K562 (cell line): ENCODE results near the gene DAPK2.

ENCODE experiments used
- CEBPB ChIP-seq: fragments of 450-650 bp; IDR thresholded peaks from 2 replicates; pipeline ENCODE4 v1.6.1; 2016; ENCODE audit warnings: missing genetic modification characterization, missing compliant biosample characterization
- CREB1 ChIP-seq, 2 experiments: sonication (generic) in 1 of 2; formaldehyde crosslinking in 1 of 2; IDR thresholded peaks; 2 replicates each; pipeline versions ENCODE4 v1.6.1 to v1.8.0; 2012 to 2022; ENCODE audit warnings: inconsistent platforms in 1 of 2, mild to moderate bottlenecking in 1 of 2, missing genetic modification reagents in 1 of 2, moderate library complexity in 1 of 2
- EZH2 ChIP-seq: IDR thresholded peaks from 2 replicates; pipeline ENCODE4 v1.6.1; 2012; ENCODE audit warnings: low read depth, mild to moderate bottlenecking, inconsistent platforms, low read length, borderline replicate concordance
- KDM5B ChIP-seq: fragments of 200-600 bp; sonication (generic); IDR thresholded peaks from 2 replicates; pipeline ENCODE4 v1.6.1; 2012; ENCODE audit warnings: low read depth, mild to moderate bottlenecking, moderate library complexity, low read length, control low read depth, inconsistent platforms; ENCODE audit not compliant: insufficient replicate concordance
- POLR2AphosphoS5 ChIP-seq: IDR thresholded peaks from 2 replicates; pipeline ENCODE4 v1.6.1; 2011; ENCODE audit warnings: mild to moderate bottlenecking, low read depth, low read length, moderate library complexity; ENCODE audit not compliant: control insufficient read depth, insufficient read depth
- RAD21 ChIP-seq, 2 experiments: fragments of 250-450 bp in 1 of 2; fragments of 450-650 bp in 1 of 2; sonication (Bioruptor Pico) in 1 of 2; formaldehyde crosslinking in 1 of 2; IDR thresholded peaks in 1 of 2; conservative IDR thresholded peaks in 1 of 2; 2 replicates each; pipeline versions ENCODE4 v1.4.0 to v1.8.0; 2020 to 2022; ENCODE audit warnings: mild to moderate bottlenecking in 2 of 2, moderate library complexity in 1 of 2
- ZNF143 ChIP-seq: sonication (generic); formaldehyde crosslinking; IDR thresholded peaks from 2 replicates; pipeline ENCODE4 v1.9.0; 2022; ENCODE audit warnings: mild to moderate bottlenecking, missing genetic modification reagents
- ZNF217 ChIP-seq: sonication (generic); formaldehyde crosslinking; IDR thresholded peaks from 2 replicates; pipeline ENCODE4 v1.8.0; 2022; ENCODE audit warnings: mild to moderate bottlenecking, missing genetic modification reagents
- TF ChIP-seq, protein P1 (sequence below): sonication (generic); formaldehyde crosslinking; IDR thresholded peaks from 2 replicates; pipeline ENCODE4 v1.8.1; 2023; ENCODE audit warnings: mild to moderate bottlenecking, missing genetic modification reagents
- TF ChIP-seq, protein P2 (sequence below), 3 experiments: IDR thresholded peaks in 2 of 3; conservative IDR thresholded peaks in 1 of 3; 2 replicates each; pipeline ENCODE4 v1.5.1; 2011 to 2012; ENCODE audit warnings: low read length in 3 of 3, mild to moderate bottlenecking in 3 of 3, control low read depth in 2 of 3, improper control_type of control experiment in 1 of 3, inconsistent platforms in 1 of 3, low read depth in 1 of 3, mixed read lengths in 1 of 3, moderate library complexity in 1 of 3; ENCODE audit not compliant: insufficient read depth in 2 of 3
- TF ChIP-seq, protein P3 (sequence below), 2 experiments: fragments of 200-800 bp in 1 of 2; sonication (Bioruptor generic) in 1 of 2; sonication (generic) in 1 of 2; formaldehyde crosslinking in 1 of 2; IDR thresholded peaks in 1 of 2; conservative IDR thresholded peaks in 1 of 2; 2 replicates each; pipeline versions ENCODE4 v1.5.0 to v1.6.1; 2016 to 2020; ENCODE audit warnings: missing compliant biosample characterization in 1 of 2, missing genetic modification characterization in 1 of 2, missing genetic modification reagents in 1 of 2
- TF ChIP-seq, protein P4 (sequence below): sonication (generic); formaldehyde crosslinking; IDR thresholded peaks from 2 replicates; pipeline ENCODE4 v1.9.0; 2022; ENCODE audit warnings: mild to moderate bottlenecking, missing genetic modification reagents
- TF ChIP-seq, protein P5 (sequence below): sonication (generic); formaldehyde crosslinking; IDR thresholded peaks from 2 replicates; pipeline ENCODE4 v1.8.0; 2023; ENCODE audit warnings: mild to moderate bottlenecking, missing genetic modification reagents

DNA sequence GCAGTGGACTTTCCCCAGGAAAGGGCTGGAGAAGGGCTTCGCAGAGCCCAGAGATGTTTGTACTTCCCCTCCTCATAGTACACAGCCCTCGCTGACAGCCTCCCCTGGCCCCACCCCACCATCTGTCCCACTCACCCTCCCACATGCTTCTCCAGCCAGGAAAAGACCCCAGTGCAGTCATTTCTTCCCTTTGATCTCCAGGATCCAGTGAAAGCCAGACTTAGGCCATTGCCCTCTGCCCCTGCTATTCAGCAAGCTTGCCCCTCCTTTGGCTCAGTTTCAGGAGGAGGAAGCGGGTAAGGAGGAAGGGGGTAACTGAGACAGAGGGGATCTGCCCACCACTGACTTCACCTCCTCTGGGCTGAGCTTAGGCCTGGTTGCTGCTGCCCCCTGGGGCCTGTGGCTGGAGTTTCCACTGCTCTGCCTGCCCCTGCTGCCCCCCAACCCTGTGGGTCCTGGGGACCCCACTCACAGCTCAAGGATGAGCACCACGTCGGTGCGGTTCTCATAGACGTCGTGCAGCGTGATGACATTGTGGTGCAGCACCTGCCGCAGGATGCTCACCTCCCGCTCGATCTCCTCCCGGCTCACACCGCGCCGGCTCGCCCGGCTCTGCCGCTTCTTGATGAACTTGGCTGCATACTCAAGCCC lies 63.1 kb downstream of the DAPK2 start:
- TF ChIP-seq, protein P1, sequence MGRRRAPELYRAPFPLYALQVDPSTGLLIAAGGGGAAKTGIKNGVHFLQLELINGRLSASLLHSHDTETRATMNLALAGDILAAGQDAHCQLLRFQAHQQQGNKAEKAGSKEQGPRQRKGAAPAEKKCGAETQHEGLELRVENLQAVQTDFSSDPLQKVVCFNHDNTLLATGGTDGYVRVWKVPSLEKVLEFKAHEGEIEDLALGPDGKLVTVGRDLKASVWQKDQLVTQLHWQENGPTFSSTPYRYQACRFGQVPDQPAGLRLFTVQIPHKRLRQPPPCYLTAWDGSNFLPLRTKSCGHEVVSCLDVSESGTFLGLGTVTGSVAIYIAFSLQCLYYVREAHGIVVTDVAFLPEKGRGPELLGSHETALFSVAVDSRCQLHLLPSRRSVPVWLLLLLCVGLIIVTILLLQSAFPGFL = no peak
- TF ChIP-seq KDM5B (no peak), RAD21 (CRISPR knock-in tag; conservative IDR thresholded peaks at IDR 0.05 in 1 of 2, IDR thresholded peaks at IDR 0.05 in 1 of 2) (peak in 1 of 2 experiments; percentile 61; a peak in 2 of 4 replicates), ZNF217 (CRISPR knock-in tag) (no peak), CREB1 (IDR thresholded peaks at IDR 0.05) (no peak), CREB1 (CRISPR knock-in tag; IDR thresholded peaks at IDR 0.05) (no peak), CEBPB (tag) (no peak), POLR2AphosphoS5 (no peak), EZH2 (no peak), ZNF143 (CRISPR knock-in tag) (no peak)
- TF ChIP-seq, protein P2, sequence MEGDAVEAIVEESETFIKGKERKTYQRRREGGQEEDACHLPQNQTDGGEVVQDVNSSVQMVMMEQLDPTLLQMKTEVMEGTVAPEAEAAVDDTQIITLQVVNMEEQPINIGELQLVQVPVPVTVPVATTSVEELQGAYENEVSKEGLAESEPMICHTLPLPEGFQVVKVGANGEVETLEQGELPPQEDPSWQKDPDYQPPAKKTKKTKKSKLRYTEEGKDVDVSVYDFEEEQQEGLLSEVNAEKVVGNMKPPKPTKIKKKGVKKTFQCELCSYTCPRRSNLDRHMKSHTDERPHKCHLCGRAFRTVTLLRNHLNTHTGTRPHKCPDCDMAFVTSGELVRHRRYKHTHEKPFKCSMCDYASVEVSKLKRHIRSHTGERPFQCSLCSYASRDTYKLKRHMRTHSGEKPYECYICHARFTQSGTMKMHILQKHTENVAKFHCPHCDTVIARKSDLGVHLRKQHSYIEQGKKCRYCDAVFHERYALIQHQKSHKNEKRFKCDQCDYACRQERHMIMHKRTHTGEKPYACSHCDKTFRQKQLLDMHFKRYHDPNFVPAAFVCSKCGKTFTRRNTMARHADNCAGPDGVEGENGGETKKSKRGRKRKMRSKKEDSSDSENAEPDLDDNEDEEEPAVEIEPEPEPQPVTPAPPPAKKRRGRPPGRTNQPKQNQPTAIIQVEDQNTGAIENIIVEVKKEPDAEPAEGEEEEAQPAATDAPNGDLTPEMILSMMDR (IDR thresholded peaks at IDR 0.05 in 2 of 3, conservative IDR thresholded peaks at IDR 0.05 in 1 of 3; ENCODE audit: insufficient read depth in 2 of 3, low read depth in 1 of 3, low read length in 3 of 3) = peak; percentile 44 to 47 (median 44); a peak in 5 of 6 replicates
- TF ChIP-seq, protein P3, sequence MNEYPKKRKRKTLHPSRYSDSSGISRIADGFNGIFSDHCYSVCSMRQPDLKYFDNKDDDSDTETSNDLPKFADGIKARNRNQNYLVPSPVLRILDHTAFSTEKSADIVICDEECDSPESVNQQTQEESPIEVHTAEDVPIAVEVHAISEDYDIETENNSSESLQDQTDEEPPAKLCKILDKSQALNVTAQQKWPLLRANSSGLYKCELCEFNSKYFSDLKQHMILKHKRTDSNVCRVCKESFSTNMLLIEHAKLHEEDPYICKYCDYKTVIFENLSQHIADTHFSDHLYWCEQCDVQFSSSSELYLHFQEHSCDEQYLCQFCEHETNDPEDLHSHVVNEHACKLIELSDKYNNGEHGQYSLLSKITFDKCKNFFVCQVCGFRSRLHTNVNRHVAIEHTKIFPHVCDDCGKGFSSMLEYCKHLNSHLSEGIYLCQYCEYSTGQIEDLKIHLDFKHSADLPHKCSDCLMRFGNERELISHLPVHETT (CRISPR knock-in tag; conservative IDR thresholded peaks at IDR 0.05 in 1 of 2, IDR thresholded peaks at IDR 0.05 in 1 of 2) = no peak
- TF ChIP-seq, protein P4, sequence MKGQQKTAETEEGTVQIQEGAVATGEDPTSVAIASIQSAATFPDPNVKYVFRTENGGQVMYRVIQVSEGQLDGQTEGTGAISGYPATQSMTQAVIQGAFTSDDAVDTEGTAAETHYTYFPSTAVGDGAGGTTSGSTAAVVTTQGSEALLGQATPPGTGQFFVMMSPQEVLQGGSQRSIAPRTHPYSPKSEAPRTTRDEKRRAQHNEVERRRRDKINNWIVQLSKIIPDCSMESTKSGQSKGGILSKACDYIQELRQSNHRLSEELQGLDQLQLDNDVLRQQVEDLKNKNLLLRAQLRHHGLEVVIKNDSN (CRISPR knock-in tag) = no peak
- TF ChIP-seq, protein P5, sequence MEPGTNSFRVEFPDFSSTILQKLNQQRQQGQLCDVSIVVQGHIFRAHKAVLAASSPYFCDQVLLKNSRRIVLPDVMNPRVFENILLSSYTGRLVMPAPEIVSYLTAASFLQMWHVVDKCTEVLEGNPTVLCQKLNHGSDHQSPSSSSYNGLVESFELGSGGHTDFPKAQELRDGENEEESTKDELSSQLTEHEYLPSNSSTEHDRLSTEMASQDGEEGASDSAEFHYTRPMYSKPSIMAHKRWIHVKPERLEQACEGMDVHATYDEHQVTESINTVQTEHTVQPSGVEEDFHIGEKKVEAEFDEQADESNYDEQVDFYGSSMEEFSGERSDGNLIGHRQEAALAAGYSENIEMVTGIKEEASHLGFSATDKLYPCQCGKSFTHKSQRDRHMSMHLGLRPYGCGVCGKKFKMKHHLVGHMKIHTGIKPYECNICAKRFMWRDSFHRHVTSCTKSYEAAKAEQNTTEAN (CRISPR knock-in tag) = no peak
